HEK293T (cell line): ENCODE results near the gene GRK4.

Experiments
- ARNT ChIP-seq: fragments of 450-650 bp; IDR thresholded peaks from 2 replicates; pipeline ENCODE4 v1.6.1; 2017; ENCODE audit warnings: mild to moderate bottlenecking
- BHLHE40 ChIP-seq: fragments of 450-650 bp; IDR thresholded peaks from 2 replicates; pipeline ENCODE4 v1.6.1; 2016; ENCODE audit warnings: mild to moderate bottlenecking, moderate library complexity, borderline replicate concordance
- FOXK2 ChIP-seq: fragments of 450-650 bp; IDR thresholded peaks from 2 replicates; pipeline ENCODE4 v1.6.1; 2016; ENCODE audit warnings: mild to moderate bottlenecking
- FOXM1 ChIP-seq: fragments of 450-650 bp; IDR thresholded peaks from 2 replicates; pipeline ENCODE4 v1.6.1; 2017; ENCODE audit warnings: mild to moderate bottlenecking, borderline replicate concordance
- L3MBTL2 ChIP-seq: fragments of 450-650 bp; conservative IDR thresholded peaks from 2 replicates; pipeline ENCODE4 v1.6.1; 2016; ENCODE audit warnings: mild to moderate bottlenecking
- NFRKB ChIP-seq: fragments of 450-650 bp; IDR thresholded peaks from 2 replicates; pipeline ENCODE4 v1.6.1; 2016; ENCODE audit warnings: mild to moderate bottlenecking, moderate library complexity
- SP1 ChIP-seq: fragments of 450-650 bp; IDR thresholded peaks from 2 replicates; pipeline ENCODE4 v1.6.1; 2017
- SUZ12 ChIP-seq: fragments of 450-650 bp; IDR thresholded peaks from 2 replicates; pipeline ENCODE4 v1.6.1; 2016; ENCODE audit warnings: mild to moderate bottlenecking
- ZNF384 ChIP-seq: fragments of 450-650 bp; IDR thresholded peaks from 2 replicates; pipeline ENCODE4 v1.6.1; 2016

DNA sequence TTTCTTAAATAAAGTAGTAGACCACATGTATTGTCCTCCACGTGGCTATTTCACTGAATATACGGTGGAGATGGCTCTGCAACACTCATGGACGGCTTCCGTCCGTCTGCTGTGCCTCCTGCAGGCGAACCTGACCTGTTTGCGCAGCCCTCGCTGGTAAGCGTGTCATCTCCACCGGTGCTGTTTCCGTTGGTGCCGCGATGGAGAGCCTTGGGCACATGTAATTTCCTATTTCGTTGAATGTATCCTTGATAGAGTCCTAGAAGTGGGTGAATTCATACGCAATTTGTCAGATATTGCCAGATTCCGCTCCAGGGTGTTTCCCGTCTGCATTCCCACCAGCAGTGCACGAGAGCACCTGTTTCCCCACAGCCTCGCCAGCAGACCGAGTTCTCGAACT is 62.5 kb downstream of the GRK4 start:
- TF ChIP-seq SP1 (no peak), SUZ12 (no peak), ARNT (no peak), BHLHE40 (no peak), FOXM1 (no peak), FOXK2 (no peak), ZNF384 (no peak), NFRKB (no peak), L3MBTL2 (no peak)
